ENCODE measurements around the gene NOM1.

Gene NOM1

GRCh38 chr7:157019718-157020451 is 70.4 kb downstream of the NOM1 start:
- Mint-ChIP-seq H3K27me3 (peaks cover 41% of the 10 kb centered on the region), H3K4me3 (peak overlapping the region; percentile 42), H3K9me3 (ENCODE audit: low read depth) (no peaks in the 10 kb centered on the region), H3K4me1 (ENCODE audit: low read depth) (peaks cover 24% of the 10 kb centered on the region), H3K36me3 (no peaks in the 10 kb centered on the region), H3K27ac (no peak overlapping the region)

DNA sequence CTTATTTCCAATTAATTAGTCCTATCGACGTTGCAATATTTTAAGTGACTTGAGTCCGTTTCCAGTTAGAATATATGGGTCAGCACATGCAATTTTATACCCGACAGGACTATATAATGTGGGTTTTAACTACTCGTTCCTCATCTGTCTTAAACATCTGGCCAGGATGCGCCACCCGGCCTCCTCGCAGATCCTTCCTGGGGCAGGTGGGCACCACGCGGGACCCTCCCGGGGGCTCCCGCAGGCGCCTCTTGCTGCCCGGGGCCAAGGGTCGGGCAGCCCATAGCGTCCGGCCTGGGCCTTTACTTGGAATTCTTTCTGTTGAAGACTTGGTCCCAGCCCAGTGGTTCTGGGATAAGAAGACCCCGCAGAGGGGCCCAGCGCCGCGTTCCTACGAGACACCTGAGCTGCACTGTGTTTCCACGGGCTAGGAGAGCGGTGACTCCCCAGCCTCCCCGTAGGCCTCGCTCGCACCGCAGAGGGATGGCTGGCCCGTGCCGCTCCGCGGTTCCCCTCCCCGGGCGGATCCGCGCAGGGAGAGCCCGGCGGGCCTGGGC is 71.1 kb downstream of the NOM1 start:
- no peak overlapping the region for H3K27ac Mint-ChIP-seq
- peak overlapping the region; percentile 42 for H3K4me3 Mint-ChIP-seq
- peaks cover 24% of the 10 kb centered on the region for H3K4me1 Mint-ChIP-seq (ENCODE audit: low read depth)
- H3K36me3 Mint-ChIP-seq, result no peaks in the 10 kb centered on the region
- no peaks in the 10 kb centered on the region for H3K9me3 Mint-ChIP-seq (ENCODE audit: low read depth)
- H3K27me3 Mint-ChIP-seq, result peaks cover 44% of the 10 kb centered on the region

GRCh38 chr7:157021071-157021870 is 71.8 kb downstream of the NOM1 start:
- H3K27ac Mint-ChIP-seq, result no peak overlapping the region
- H3K4me1 Mint-ChIP-seq (ENCODE audit: low read depth), result peaks cover 21% of the 10 kb centered on the region
- H3K27me3 Mint-ChIP-seq, result peaks cover 43% of the 10 kb centered on the region
- no peaks in the 10 kb centered on the region for H3K36me3 Mint-ChIP-seq
- H3K9me3 Mint-ChIP-seq (ENCODE audit: low read depth), result no peaks in the 10 kb centered on the region
- H3K4me3 Mint-ChIP-seq, result no peak overlapping the region

DNA sequence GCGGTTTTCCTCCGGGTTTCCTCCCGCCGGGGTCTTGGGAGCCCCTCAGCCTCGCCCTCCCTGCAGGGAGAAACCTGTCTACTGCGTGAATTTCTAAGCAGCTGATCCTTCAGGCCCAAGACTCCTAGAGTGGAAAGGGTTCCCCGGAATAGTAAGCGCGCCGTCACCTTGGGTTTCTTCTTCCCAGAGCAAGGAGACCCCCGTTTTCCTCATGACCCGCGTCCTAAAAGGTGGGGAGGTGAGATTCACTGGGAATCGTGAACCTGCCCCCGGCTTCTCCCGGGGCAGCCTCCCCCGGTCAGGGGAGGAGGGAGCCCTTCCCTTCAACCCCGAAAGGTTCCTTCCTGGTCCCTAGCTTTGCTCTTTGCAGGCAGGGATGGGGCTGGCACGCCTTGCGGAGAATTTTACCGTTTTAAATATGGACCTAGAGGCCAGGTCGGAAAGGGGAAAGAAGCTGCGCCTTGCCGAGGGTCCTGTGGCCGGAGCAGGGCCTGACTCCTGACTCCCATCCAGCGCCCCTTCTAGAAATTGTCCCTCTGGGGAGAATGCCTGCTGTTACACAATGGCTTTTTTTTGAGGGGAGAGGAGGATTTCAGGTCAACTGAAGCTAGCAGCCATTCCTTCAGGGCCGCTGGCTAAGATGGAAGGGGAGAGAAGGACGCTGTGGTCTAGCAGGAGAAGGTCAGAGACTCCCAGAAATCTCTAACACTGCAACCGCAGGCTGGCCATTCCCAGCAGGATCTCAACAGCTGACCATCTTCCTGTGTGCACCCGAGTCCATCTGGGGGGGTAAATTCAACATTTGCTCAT is 72.6 kb downstream of the NOM1 start:
- no peaks in the 10 kb centered on the region for H3K9me3 Mint-ChIP-seq (ENCODE audit: low read depth)
- H3K4me3 Mint-ChIP-seq, result no peak overlapping the region
- no peaks in the 10 kb centered on the region for H3K36me3 Mint-ChIP-seq
- H3K4me1 Mint-ChIP-seq (ENCODE audit: low read depth), result peaks cover 17% of the 10 kb centered on the region
- peaks cover 47% of the 10 kb centered on the region for H3K27me3 Mint-ChIP-seq
- no peak overlapping the region for H3K27ac Mint-ChIP-seq

All from activated naive CD8-positive, alpha-beta T cell (primary cell).